Right ventricle myocardium superior (tissue), 1 donor: ENCODE measurements around the gene RPL6. TPM values are rescaled to one million over a fixed set of nuclear protein-coding genes. Genes with fewer than 3 reads are reported as not detected.

ENCODE experiments used
- total RNA-seq: library from RNA; stranded (reverse); fragmentation: NEBNext Ultra II Directional; extraction: Animal tissue kit (Norgen Biotek cat#: 25700); gene quantifications from one replicate; pipeline ENCODE4 v1.2.1, GENCODE V29; 2021
- donor health status: DM: no; HTN: yes; CAD: no; lungs with severe emphysema.

Gene RPL6
- total RNA-seq, 1 donor from 2014 or later: 532 TPM

Other genes with a start within 250 kb of the RPL6 start
- 20.0 TPM for gene HECTD4, start 27.2 kb downstream of the RPL6 start, total RNA-seq
- gene PTPN11, start 9.3 kb upstream of the RPL6 start, total RNA-seq: 98.1 TPM